HUDEP-2 (cell line): ENCODE data around the gene PPP1R26.

Source experiments
- DNase-seq, 76 experiments: peaks; one replicate each; lab custom pipeline; 2025; ENCODE audit not compliant: unreplicated experiment in 76 of 76; lab: John Stamatoyannopoulos, UW

Gene PPP1R26

DNA sequence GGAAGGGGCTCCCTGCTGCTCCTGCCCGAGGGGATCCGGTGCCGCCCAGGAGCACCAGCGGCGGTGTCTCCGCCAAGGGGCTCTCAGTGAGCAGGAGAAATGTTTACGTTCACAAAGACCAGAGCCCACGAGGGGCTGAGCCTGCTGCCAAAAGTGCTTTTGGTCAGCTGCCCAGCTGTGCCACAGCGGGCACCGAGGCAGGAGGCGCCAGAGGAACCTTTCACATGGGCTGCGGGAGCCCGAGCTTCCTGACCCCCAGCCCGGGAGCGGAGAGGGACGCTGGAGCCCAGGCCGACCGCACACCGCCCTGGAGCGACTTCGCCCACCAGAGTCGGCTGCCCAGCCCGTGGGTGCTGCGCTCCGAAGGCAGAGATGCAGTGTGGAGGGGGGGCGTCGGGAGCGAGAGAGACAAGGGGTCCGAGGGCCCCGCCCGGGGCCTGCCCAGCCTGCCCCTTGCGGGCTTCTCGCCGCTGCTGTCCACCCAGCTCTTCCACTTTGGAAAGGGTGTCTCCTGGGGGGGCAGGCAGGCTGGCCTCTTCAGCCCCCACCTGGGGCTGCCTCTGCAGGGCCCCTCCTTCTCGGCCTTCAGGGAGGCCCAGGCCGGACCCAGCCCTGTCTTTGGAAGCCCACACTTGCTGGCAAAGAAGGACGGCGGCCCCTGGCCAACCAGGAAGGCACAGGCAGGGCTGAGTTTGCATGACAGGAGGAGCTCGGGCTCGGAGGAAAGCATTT is 7.9 kb downstream of the PPP1R26 start:
- no peak for DNase-seq

DNA sequence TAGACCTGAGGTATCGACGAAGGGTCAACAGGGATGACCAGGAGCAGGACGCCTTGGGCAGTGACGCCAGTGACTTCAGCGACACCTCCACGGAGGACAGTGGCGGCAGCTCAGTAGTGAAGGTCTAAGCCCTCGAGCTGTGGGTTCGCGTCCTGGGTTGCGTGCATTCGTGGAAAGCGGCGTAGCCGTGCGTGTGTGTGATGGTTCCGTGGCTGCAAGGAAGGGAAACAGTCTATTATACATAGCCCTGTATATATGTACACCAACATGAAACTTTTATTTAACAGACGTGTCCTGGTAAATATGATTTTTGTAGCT is 8.4 kb downstream of the PPP1R26 start:
- no peak for DNase-seq

DNA sequence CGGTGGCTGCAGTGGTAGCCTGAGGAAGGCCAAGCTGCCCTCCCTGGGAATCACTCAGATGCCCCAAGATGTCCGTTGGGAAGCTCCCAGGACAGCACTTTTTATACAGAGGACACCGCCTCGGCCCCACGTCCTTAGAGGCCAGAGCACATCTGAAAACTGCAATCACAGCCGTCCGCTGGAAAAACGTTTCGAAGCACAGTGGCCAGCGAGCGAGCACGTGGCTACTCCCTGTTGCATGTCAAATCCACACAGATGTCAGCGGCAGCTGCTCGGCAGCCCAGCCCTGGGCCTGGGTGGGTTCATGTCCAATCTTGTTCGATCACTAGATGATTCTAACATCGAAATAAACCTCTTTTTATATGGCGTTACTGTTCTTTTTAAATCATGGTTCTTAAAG is 8.9 kb downstream of the PPP1R26 start:
- no peak for DNase-seq

DNA sequence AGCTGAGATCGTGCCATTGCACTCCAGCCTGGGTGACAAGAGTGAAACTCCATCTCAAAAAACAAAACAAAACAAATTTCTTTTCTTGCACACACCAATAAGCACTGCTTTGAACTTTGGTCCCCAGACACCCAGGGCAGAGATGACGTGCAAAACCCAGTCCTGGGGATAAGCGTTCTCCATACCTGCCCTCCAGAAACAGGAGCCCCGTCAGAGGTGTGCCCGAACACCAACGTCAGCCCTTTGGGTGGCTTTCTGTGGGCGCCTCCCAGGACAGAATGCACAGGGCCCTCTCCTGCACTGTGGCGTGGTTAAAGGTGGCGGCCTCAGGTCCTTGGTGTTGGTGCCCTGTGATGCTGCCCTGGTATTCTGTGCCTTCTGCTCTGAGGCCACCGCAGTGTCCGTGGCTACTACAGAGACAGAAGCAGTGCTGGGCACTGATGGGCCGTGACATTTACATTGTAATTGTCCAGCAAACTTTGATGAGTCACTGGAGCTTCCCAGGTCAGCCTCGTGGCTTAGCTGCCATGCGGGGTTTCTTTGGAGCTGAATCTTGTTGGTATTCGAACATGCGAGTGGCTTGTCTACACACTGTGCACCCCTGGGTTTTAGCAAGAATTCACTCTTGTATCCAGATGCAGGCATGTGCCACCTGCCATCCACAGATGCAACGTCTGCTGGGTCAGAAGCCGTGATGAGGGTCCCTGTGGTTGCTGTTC is 9.8 kb downstream of the PPP1R26 start:
- no peak for DNase-seq

DNA sequence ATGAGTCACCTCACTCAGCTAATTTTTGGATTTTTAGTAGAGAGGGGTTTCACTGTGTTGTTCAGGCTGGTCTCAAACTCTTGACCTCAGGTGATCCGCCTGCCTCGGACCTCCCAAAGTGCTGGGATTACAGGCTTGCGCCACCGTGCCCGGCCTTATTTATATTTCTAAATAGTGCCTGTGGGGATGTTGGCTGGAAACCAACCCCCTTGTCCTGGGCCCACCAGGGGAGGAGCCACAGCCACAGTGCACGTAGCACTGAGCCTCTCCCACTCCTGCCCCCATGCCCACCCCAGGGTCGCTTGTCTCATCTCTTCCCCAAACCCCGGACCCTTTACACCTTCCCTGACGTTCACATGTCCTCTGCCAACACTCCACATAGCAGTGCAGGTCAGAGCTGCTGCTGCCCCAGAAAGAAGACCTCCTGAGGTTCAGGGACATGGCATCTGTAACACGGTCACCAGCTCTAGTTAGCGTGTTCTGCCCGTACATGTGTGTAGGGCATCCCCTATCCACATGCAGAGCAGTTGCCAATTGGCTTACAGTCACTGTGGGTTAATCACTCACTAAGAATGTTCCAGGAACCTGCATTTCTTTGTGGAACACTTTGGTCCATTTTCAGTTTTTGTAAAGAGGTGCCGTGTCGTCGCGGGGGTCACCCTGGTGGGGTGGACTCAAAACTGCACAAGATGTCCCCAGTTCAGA is 10.7 kb downstream of the PPP1R26 start:
- DNase-seq = no peak

DNA sequence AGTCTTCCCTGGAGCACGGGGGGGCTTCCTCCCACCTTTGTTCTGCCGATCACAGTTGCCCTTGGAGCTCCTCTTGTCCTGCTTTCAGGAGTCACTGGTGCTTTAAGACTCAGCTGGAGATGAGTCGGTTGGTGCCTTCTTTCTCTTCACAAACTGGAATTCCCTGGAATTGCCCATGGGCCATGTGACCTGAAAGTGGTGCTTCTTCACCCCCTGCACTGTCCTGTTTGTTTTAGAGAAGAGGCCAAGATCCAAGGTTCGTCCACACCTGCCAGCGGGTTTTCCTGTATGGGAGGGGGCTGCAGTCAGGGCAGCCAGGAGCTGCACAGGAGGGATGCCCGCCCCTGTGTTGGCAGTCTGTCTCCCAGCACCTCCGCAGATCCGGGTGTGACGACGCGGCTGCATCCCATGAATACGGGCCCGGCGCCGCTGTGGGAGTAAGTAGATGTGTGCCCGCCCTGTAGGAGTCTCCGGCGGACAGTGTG is 11.4 kb downstream of the PPP1R26 start:
- no peak for DNase-seq

DNA sequence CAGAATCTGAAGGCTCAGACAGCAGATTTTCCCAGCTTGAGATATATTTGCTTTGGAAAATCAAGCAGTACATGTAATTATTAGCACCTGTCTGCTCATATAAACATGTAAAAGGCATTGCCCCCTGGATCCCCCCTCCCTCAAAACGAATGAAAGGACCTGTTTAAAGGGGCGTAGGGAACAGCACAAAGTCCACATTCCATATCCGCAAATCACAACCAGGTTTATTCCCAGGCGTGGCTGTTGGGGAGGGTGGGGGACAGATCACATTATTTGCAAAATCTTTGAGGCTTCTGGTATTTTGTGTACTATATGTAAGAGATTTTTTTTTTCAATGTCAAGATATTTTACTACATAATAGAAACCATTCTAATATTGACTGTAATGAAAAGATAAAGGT is 12.2 kb downstream of the PPP1R26 start:
- DNase-seq = no peak

DNA sequence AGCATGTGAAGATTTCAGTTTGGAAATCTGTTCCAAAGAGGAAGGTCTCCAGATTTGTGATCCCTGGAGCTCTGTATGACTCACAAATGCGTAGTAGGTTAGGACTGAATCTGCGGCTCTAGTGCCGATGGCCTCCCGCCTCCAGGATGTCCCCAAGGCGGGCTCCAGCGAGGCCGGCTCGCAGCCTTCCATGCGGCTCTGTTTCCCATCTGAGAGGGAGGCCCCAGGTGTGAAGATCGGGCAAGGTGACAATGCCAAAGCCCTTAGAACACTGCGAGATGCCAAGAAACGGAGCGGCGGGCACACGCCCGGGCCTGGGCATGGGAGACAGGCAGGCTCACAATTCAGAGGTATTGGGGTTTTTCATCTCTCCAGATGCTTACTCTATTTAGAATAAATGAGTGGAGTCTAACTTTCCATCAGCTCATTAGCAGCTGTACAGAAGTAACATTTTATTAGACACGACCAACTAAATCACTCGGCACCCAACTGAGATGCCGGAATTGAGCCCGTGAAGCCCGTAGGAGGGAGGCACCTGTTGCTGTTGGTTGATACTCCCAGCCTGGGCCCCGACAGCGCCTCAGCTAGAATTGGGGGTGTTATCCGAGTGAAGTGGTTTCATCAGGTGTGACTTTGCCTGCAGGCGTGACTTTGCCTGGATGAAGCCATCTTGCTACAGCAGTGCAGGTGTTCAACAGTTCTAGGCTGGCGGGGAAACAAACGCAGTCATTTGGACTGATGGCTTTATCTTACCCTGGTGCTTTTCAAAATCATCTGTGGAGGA is 13.5 kb downstream of the PPP1R26 start:
- DNase-seq = no peak

DNA sequence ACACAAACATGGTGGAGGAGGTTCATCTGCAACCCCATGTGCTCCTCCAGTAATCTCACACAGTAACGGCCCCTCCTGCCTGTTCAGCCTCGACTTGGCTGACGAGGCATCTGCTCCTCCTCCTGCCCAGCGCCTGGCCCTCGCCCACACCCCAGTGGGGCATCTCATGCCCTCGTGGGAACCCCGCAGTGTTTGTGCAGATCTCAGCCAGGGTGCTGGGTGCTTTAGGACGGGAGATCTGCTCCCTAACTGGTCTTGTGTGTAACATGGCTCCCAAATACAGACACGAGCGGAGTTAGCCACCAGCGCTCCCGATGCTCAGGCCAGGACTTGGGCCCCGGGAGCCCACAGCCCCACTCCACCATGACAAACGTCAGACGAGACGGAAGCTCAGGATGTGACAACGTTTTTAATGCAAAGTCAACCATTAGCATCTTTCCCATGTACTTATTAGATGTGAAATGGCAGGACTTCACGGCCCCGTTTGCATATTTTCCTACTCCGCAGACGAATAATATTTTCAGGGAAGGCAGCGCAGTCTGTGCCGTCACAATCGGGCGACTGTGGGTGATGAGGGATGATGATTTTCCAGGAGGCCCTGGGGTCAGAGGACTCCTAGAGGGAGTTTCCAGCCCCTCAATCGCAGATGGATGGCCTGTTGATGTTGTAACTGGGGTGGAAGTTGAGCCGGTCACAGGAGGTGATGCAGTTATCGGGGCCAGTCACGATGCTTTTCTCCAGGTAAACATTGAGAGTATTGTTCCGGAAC is 15.4 kb downstream of the PPP1R26 start:
- DNase-seq = no peak

DNA sequence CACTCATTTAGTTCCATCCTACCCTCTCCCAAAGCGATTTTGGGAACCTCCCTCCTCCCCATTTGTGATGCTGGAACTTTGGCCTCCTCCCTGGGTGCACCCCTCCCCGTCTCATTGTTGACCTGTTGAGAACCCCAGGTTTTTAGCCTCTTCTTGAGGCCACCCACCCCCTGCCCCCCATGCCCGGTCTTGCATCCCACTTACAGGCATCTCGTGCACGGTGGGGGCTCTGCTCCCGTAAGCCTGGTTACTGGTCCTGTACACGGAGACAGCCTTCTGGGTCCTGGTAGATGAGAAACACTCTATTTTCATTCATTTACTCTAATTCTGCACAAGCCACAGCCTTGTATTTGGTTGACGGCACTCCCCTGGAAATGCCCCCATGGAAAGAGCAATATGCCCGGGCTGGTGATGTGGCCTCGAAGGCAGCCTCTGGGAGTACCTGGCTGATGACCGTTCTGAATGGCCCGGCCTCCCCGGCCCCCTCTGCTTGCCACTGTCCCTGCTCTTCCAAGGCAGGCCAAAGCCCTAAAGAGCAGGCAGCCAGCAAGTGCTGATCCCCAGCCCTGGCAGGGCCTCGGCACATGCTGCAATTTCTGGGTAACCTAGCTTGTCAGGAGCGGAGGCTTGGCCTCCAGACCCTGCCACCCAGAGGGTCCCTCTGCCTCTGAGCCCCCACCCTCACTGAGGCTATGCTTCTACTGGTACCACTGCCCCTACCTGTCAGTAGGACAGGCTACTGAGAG is 19.0 kb downstream of the PPP1R26 start:
- no peak for DNase-seq

DNA sequence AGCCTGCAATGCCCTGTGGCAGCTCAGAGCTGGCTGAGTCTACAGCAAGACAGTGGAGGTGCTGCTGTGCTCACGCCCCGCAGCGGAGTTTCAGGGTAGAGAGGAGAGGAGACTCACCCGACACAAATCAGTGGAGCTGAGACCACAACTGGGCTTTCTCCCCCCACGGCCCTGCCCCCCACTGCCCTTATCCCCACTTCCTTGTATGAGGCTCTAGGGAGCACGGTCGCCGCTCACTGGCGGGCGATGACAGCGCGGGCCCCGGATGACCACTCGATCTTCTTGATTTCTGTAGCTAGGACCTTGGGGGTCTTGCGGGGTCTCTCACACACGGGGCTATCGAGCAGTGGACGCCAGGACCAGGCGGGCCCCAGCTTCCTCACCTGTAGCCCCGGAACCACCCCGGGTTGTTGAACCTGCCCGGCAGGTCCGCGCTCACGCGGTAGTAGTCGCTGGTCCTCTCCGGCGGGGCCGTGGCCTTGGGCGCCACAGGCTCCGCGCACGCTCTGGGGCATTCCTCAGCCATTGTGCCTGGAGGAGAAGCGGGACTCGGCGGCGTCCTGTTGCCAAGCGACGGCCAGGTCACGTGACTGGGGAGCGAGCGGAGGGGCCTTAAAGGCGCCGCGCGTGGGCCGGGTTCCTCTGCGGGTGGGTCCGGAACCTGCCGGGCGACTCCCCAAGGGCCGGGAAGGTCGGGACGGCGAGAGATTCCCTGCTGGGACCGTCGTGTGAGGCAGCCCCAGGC is 19.9 kb downstream of the PPP1R26 start:
- DNase-seq = peak in 73 of 76 experiments; percentile 16 to 90 (median 75)

DNA sequence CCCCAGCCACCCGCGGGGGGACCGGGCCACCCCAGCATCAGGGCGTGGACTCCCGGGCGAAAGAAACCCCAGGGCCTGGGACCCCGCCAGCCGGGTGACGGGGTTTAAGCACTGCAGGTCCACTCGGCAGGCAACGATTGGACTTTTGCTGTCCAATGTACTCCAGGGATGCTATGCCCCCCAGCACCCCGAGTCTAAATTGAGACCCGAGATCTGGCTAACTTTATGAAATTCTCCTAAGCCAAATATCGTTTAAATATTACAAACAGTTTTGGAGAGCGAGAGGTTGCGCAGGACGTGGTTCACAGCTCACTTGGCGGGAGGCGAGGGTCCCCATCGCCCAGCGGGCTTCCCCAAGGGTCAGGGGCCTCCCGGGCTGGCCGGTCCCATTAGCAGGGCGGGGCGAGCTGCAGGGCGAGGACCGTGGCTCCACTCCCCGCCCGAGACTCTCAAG is 20.5 kb downstream of the PPP1R26 start:
- peak in 6 of 76 experiments; percentile 38 to 65 (median 45) for DNase-seq

DNA sequence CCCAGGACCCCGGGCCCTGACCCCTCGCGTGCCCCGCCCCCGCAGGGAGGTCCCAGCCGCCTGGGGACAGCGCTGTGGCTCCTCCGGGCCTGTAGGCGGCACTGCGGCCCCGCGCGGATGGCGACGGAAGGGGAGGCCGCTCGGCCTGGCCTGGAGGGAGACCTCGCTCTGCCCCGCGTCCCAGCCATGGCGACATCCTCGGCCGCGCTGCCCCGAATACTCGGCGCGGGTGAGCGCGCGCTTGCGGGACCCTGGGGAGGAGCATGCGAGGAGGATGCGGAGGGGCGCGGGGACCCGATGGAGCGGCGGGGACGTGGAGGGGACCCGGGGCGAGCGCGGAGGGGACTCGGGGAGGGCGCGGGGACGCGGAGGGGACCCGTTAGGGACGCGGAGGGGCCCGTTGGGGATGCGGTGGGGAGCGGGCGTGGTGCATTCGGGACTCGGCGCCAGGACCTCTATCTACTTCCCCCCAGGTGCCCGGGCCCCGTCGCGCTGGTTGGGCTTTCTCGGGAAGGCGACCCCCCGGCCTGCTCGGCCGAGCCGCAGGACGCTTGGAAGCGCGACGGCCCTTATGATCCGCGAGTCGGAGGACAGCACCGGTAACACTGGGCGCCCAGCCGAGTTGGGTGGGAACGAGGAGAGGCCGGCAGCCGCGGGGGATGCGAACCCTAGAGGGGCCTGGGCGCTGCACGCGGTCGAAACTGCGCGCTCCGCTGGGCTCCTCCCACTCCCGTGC is 21.1 kb downstream of the PPP1R26 start, which contains the start of gene MRPS2:
TSS of gene MRPS2 (plus strand) at position 158 of the 736 bp plus-strand sequence. CDS start at position 187, 29 bp downstream.
- peak in 71 of 76 experiments; percentile 24 to 86 (median 70) for DNase-seq

DNA sequence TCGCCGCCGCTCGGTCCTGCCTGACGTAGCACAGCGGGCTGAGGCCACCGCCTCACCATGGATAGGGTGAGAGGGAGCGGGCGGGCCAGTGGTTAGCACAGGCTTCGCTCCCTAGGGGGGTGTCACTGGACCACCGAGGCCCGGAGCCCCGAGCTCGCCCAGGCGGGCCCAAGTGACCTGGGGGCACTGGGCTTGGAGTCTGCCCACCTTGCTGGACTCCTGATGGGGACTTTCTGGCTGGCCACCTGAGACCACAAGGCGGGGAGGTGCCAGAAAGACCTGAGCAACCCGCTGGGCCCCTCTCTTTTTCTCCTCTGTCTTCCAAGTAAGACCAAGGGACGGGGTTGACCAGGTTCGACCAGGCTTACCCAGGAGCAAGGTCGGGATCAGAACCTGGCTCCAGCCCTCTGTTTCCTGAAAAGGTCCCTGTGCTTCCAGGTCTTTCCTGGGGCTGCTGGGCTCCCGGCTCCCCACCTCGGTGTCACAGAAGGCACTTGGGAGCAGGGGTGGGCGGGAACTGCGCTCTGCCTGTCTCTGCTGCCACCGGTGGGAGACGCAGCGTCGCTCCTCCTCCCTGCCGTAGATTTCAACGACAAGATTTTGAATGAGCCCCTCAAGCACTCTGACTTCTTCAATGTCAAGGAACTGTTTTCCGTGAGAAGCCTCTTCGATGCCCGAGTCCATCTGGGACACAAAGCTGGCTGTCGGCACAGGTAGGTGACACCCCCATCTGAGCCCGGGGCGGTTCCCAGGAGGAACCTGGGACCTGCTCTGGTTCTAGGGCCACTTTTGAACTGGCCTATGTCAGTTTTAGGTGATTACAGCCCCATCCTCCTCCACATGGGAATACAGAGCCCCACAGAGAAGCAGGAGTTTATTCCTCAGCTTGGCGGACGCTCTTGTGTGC is 21.9 kb downstream of the PPP1R26 start:
- peak in 11 of 76 experiments; percentile 22 to 61 (median 48) for DNase-seq

DNA sequence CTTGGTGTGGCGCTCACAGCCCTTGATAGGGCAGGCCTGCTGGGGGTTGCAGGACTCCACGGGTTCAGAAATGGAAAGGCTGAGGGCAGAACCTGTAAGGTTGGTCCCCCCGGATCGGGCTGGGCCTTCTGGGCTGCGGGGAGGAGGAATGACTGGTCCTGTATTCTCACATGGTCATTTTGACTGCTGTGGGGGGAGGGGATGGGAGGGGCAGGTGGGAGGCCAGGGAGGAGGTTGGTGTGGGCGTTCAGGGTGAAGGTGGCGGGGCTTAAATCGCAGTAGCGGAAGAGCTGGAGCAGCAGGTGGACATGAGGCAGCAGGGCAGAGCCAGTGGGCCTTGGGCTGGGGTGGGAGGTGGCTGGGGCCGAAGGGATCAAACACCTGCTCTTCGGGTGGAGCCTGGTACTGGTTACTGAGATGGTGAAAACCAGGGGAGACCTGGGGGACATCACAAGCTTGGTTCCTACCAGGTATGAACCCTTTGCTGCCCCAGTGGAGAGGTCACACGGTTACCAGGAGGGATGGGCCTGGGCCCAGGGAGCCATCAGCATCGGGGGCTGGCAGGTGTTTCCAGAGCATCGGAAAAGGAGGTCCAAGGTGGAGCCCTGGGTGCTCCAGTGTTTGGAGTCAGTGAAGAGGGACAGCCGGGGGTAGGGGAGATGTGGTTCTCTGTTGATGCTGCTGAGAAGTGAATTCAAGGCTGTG is 22.7 kb downstream of the PPP1R26 start:
- DNase-seq = no peak

DNA sequence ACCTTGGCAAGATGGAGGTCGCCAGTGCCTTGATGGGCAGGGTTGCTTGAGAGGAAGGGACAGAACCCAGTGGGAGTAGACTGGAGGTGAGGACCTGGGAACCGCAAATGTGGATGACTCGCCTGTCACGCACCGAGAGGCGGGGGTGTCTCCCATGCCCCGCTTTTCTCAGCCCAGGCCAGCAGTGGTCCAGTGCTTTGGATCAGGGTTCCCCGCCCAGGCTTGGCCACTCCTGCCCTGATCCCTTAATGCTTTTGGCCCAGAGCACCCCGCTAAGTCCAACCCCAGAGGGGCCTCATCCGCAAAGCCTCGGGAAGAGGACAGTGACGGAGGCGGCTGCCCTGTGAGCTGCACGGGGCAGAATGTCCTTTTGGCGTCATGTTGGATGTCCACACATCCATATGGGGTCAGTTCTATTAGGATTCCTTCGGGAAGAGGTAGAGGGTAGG is 23.3 kb downstream of the PPP1R26 start:
- no peak for DNase-seq
